GM21576 (cell line): ENCODE data around the gene UBL5.

Experiments used
- ATAC-seq: cut with Tn5 transposase; IDR thresholded peaks from one replicate; pipeline ENCODE4 v1.9.1; 2021; ENCODE audit warnings: mild to moderate bottlenecking, moderate library complexity; ENCODE audit not compliant: unreplicated experiment

Gene UBL5

DNA sequence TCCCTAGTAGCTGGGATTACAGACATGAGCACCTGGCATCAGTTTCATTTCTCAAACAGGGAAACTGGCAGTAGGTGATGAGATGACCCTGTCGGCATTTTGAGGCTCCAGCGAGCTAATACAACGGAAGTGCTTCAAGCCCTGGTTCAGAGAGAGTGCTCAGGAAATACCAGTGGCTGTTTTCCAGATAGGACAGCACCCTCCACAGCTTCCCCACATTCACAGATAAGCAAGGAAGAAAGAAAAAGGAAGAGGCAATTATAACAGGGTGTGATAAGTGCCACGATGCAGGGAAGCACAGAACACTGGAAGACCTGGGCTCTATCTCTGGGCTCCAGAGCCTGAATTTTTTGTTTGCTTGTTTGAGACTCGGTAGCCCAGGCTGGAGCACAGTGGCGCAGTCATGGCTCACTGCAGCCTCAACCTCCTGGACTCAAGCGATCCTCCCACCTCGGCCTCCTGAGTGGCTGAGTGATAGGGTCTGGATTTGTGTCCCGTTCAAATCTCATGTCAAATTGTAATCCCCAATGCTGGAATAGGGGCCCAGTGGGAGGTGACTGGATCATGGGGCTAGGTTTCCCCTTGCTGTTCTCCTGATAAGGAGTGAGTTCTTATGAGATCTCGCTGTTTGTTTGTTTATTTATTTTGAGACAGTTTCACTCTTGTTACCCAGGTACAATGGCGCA is 50.9 kb downstream of the UBL5 start:
- no peak for ATAC-seq
